GM13976 (cell line): ENCODE results near the gene RNF5.
"Not testable (repeated sequence)": the region's sequence is repeated elsewhere in the genome, so short reads cannot be mapped to it uniquely, and the experiment has no call there.

ENCODE experiments used
- DNase-seq: peaks from one replicate; pipeline ENCODE4 v3.0.0; 2012; ENCODE audit warnings: low spot score
- in situ Hi-C: fragments of 300-500 bp; cut with MboI; formaldehyde crosslinking; loops from one replicate; pipeline ENCODE4 v1.12.0; 2022; ENCODE audit warnings: low sequenced_read_pairs, mixed read lengths, inconsistent platforms; ENCODE audit not compliant: unreplicated experiment
- TF ChIP-seq, protein P1 (sequence below): IDR thresholded peaks from 2 replicates; pipeline ENCODE4 v1.5.1; 2012; ENCODE audit warnings: borderline replicate concordance, mild to moderate bottlenecking; ENCODE audit not compliant: insufficient read depth; ENCODE audit errors: extremely low read depth, missing control alignments, control extremely low read depth

RNF5 gene

GRCh38 chr6:32202186-32202585 is 24.0 kb downstream of the RNF5 start:
- DNase-seq: no peak
- TF ChIP-seq, protein P1, sequence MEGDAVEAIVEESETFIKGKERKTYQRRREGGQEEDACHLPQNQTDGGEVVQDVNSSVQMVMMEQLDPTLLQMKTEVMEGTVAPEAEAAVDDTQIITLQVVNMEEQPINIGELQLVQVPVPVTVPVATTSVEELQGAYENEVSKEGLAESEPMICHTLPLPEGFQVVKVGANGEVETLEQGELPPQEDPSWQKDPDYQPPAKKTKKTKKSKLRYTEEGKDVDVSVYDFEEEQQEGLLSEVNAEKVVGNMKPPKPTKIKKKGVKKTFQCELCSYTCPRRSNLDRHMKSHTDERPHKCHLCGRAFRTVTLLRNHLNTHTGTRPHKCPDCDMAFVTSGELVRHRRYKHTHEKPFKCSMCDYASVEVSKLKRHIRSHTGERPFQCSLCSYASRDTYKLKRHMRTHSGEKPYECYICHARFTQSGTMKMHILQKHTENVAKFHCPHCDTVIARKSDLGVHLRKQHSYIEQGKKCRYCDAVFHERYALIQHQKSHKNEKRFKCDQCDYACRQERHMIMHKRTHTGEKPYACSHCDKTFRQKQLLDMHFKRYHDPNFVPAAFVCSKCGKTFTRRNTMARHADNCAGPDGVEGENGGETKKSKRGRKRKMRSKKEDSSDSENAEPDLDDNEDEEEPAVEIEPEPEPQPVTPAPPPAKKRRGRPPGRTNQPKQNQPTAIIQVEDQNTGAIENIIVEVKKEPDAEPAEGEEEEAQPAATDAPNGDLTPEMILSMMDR: no peak

DNA sequence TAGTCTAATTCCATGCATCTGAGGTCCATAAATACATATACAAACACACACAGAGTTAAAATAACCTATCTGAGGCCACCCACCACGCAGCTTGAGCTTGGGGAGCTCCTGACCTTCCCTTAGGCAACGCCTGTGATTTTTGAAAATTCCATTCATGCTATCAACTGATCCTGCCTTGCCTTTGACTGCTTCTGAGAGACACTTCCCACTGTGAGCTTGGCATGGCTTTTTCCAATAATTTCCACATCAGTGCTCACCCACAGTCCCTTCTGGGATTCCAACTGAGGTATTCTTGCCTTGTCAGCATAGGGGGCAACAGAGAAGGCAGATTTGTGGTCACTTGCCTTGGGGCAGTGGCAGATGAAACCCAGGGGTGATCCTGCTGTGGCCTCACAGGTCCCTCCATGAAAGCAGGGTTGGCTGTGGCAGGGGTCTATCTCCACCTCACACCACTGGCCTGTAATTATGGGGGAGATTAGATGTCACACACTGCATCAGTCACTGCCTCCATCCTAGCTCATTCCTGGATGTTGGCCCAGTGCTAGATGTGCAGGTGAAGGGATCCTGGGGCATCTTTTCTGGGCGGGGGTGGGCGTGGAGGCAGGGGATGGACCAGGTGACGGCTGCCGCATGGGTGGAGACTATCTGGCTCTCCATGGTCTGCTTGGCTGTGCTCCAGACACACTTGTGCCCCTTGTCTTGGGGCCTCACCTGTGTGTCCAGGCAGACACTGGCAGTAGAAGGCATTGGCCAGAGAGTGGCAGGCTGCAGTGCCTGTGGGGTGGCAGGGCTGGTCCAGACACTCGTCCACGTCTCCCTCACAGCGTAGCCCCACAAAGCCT is 25.4 kb downstream of the RNF5 start:
- DNase-seq: no peak
- in situ Hi-C loops: no loop called here

More at GRCh38 chr6:32202186-32202585, 24.0 kb downstream of the RNF5 start:
- in situ Hi-C loops: no loop called here

DNA sequence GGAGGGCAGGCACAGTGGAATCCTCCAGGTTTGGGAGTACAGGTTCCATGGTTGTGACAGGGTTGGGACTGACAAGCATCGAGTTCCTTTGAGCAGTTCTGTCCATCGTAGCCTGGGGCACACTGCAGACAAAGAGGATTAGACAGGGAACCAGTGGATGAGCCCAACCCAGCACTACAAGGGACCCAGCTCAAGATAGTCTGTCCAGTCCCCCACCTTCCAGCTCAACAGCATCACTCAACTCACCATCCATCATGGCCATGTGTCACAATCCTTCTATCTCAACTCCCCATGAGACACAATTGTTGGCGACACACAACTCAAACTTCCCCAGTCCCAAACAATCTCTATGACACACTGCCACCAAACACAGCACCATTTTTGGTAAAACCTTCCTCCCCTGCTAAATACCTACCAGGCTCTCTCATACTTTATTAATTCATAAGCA is 26.1 kb downstream of the RNF5 start:
- in situ Hi-C loops: no loop called here
- TF ChIP-seq, protein P1: no peak
- DNase-seq: no peak

More for the DNA sequence above, 25.4 kb downstream of the RNF5 start:
- TF ChIP-seq, protein P1: no peak

- TF ChIP-seq, protein P1: no peak
- in situ Hi-C loops: no loop called here
- no peak for DNase-seq
These were observed 30.8 kb downstream of the RNF5 start for GRCh38 chr6:32208996-32209395.

- in situ Hi-C loops: no loop called here
- DNase-seq: no peak
These were observed 32.0 kb downstream of the RNF5 start for GRCh38 chr6:32210191-32210601.

GRCh38 chr6:32211432-32211831 is 33.2 kb downstream of the RNF5 start:
- in situ Hi-C loops, DNase-seq: not testable (repeated sequence)

More at GRCh38 chr6:32210191-32210601, 32.0 kb downstream of the RNF5 start:
- TF ChIP-seq, protein P1: no peak

- no peak for DNase-seq
- TF ChIP-seq, protein P1: no peak
- in situ Hi-C loops: no loop called here
These were observed 34.0 kb downstream of the RNF5 start for GRCh38 chr6:32212076-32212760.
